Measurements from ENCODE around the gene LMX1B.

DNA sequence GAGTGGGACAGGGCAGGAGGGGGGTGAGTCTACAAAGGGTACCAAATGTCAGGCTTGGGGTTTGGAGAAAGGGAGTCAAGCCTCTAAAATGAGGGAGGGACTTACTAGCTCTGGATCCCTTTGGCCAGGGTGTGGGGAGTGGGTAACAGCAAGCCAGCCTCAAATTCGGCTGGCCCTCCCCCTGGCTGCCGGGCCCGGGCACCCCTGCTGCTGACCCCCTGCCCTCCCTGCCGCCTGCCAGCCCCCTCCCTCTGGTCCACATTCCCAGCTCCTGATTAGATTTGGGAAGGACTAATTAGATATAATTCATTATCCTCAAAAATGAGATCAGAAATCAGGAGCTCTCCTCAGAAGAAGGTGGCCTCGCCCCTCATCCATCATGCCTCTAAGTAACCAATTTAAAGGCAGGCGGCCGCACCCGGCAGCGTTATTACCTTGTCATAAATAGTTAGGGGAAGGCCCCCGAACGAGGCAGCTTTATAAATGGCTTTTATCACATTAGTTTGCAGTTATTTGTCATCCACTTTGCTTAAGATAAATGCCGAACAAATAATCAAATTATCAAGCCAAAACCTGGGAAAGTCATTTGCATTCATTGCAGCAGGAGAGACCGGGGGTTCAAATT lies 44.6 kb downstream of the LMX1B start:
- no peak for TF ChIP-seq MYC (IDR thresholded peaks at IDR 0.05; ENCODE audit: low read depth, low read length)
- TF ChIP-seq, protein P1, sequence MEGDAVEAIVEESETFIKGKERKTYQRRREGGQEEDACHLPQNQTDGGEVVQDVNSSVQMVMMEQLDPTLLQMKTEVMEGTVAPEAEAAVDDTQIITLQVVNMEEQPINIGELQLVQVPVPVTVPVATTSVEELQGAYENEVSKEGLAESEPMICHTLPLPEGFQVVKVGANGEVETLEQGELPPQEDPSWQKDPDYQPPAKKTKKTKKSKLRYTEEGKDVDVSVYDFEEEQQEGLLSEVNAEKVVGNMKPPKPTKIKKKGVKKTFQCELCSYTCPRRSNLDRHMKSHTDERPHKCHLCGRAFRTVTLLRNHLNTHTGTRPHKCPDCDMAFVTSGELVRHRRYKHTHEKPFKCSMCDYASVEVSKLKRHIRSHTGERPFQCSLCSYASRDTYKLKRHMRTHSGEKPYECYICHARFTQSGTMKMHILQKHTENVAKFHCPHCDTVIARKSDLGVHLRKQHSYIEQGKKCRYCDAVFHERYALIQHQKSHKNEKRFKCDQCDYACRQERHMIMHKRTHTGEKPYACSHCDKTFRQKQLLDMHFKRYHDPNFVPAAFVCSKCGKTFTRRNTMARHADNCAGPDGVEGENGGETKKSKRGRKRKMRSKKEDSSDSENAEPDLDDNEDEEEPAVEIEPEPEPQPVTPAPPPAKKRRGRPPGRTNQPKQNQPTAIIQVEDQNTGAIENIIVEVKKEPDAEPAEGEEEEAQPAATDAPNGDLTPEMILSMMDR (IDR thresholded peaks at IDR 0.05; ENCODE audit: extremely low read depth in 1 of 2, insufficient read depth in 1 of 2, low read depth in 1 of 2, low read length in 2 of 2) = no peak

Data from endothelial cell of umbilical vein (primary cell).